ENCODE measurements around the gene STK24. TPM values are rescaled to one million over a fixed set of nuclear protein-coding genes. Genes with fewer than 3 reads are reported as not detected.
A peak's percentile ranks its signal among the peaks of the same experiment; 100 is the strongest.

Gene STK24
- total RNA-seq, 1 donor from 2014 or later: 92.3 TPM

DNA sequence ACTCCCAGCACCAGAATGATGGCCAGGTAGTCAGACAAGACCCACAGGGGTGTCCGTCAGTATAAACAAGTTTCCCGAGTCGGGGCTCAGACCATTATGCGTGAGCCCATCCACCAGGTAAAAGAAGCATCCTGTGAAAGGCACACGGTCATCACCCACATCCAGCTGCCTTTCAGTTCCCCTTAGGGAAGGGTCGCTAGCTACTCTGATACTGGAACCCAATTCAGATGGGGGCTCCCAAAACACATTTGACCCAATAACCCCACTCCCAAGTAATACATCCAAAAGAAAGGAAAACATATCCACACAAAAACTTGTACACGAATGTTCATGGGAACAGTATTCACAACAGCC lies 66.8 kb downstream of the STK24 start:
- TF ChIP-seq, protein P1, sequence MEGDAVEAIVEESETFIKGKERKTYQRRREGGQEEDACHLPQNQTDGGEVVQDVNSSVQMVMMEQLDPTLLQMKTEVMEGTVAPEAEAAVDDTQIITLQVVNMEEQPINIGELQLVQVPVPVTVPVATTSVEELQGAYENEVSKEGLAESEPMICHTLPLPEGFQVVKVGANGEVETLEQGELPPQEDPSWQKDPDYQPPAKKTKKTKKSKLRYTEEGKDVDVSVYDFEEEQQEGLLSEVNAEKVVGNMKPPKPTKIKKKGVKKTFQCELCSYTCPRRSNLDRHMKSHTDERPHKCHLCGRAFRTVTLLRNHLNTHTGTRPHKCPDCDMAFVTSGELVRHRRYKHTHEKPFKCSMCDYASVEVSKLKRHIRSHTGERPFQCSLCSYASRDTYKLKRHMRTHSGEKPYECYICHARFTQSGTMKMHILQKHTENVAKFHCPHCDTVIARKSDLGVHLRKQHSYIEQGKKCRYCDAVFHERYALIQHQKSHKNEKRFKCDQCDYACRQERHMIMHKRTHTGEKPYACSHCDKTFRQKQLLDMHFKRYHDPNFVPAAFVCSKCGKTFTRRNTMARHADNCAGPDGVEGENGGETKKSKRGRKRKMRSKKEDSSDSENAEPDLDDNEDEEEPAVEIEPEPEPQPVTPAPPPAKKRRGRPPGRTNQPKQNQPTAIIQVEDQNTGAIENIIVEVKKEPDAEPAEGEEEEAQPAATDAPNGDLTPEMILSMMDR (IDR thresholded peaks at IDR 0.05; ENCODE audit: unreplicated experiment): no peak
- Mint-ChIP-seq H3K4me1 (ENCODE audit: unreplicated experiment) (peaks cover 47% of the 10 kb centered on the region), H3K27ac (ENCODE audit: unreplicated experiment) (no peak overlapping the region), H3K4me3 (ENCODE audit: unreplicated experiment) (no peak overlapping the region), H3K27me3 (ENCODE audit: unreplicated experiment) (peaks cover 3% of the 10 kb centered on the region), H3K36me3 (ENCODE audit: low read depth, unreplicated experiment) (peaks cover 4% of the 10 kb centered on the region), H3K9me3 (ENCODE audit: unreplicated experiment) (no peaks in the 10 kb centered on the region)
- DNase-seq (ENCODE audit: low spot score): no peak

DNA sequence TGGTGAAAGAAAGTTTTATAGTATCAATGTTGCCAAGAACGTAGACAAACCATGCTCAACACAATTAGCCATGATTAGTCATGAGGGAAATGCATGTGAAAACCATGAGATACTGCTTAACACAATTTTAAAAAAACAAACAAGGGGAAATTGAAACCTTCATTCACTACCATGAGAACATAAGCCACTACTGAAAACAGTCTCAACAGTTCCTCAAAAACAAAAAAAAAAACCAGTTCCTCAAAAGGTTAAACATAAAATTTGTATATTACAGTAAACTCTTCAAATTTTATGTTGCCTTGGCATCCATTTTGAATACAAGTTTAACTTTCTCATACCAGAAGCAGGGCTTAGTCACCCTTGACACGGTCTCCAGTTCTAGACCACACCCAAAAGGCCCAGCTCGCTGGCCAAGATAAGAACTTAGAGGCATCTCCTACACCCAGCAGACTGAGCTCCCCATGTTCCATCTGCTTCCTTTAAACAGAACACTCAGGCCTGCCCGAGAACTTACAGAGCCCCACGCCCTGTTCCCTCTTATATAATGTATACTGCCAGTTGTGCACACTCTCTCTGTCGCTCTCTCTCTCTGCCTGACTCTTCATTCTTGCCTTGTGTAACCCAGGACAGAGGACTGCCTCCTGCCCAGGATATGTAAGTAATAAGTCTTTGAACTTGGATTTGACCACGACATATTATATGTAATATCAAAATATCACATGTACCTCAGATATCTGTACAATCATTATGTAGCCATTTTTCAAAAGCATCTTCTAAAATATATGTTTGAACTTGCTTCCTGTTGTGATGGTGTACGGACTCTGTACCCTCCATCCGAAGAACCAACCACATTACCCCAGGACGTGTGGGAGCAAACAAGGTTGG lies 67.4 kb downstream of the STK24 start:
- TF ChIP-seq, protein P1 (IDR thresholded peaks at IDR 0.05; ENCODE audit: unreplicated experiment): no peak
- Mint-ChIP-seq H3K36me3 (ENCODE audit: low read depth, unreplicated experiment) (peaks cover 4% of the 10 kb centered on the region), H3K27ac (ENCODE audit: unreplicated experiment) (no peak overlapping the region), H3K9me3 (ENCODE audit: unreplicated experiment) (no peaks in the 10 kb centered on the region), H3K4me3 (ENCODE audit: unreplicated experiment) (no peak overlapping the region), H3K4me1 (ENCODE audit: unreplicated experiment) (peaks cover 51% of the 10 kb centered on the region), H3K27me3 (ENCODE audit: unreplicated experiment) (peaks cover 3% of the 10 kb centered on the region)
- no peak for DNase-seq (ENCODE audit: low spot score)

DNA sequence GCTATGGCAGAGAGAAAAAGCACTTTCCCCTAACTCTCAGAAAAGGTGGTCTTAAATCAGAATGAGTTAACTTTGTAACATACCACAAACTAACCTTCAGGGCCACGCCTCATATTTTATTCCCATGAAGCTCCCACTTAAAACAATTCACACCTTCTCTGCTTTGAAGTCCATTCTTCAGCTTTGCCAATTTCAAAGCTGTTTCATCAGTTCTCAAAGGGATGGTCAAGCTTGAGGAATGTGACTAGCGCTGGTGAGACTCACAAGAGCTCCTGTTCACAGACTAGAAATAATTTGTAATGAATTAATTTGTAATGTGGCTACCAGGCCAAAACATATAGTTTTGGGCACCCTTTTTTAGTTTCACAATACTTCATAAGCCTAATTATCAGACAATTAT lies 68.2 kb downstream of the STK24 start:
- DNase-seq (ENCODE audit: low spot score): no peak
- Mint-ChIP-seq H3K4me3 (ENCODE audit: unreplicated experiment) (peak overlapping the region; percentile 14), H3K4me1 (ENCODE audit: unreplicated experiment) (peaks cover 59% of the 10 kb centered on the region), H3K9me3 (ENCODE audit: unreplicated experiment) (no peaks in the 10 kb centered on the region), H3K27me3 (ENCODE audit: unreplicated experiment) (peaks cover 3% of the 10 kb centered on the region), H3K27ac (ENCODE audit: unreplicated experiment) (peak overlapping the region; percentile 68), H3K36me3 (ENCODE audit: low read depth, unreplicated experiment) (peaks cover 4% of the 10 kb centered on the region)
- TF ChIP-seq, protein P1 (IDR thresholded peaks at IDR 0.05; ENCODE audit: unreplicated experiment): no peak

DNA sequence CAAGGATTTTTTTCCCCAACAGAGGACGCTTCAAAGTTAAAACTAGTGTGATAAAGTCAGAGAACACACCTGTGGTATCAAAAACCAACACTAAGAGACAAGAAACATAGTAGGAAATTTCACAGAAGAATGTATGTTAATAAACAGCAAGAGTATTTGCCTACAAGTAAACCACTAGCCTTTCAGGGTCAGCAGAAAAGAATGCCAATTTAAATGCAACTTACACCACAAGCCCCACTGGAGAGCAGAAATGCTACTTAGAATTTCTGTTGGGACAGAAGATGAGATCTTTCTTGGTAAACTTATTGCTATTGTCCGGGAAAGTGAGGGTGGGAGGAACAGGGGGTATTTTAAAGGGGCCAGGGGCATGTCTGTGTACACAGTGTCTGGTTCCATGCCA lies 68.6 kb downstream of the STK24 start:
- peak overlapping the region; percentile 68 for H3K27ac Mint-ChIP-seq (ENCODE audit: unreplicated experiment)
- TF ChIP-seq, protein P1 (IDR thresholded peaks at IDR 0.05; ENCODE audit: unreplicated experiment): no peak
- no peak for DNase-seq (ENCODE audit: low spot score)

DNA sequence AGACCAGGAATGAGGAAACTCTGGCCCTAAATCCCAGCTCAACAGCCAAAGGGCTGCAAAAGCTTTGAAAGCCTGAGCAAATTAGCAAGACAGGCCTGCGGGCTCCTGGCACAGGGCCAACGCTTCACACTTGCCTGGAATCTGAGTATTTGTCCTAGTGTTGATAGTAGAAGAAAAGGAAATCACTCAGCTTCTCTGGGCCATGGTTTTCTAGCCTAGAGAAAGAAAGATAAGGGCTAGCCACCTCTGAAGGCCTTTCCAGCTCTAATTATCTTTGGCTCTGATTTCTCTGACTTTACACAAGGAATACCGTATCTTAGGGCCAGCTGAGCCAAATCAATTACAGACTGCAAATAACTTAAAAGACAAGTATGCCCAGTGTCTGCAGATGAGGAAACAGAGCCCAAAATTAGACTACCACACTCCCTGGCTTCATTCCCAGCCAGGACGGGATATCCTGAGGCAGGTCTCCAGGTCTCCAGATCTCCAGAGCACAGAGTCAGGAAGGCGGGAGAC lies 69.6 kb downstream of the STK24 start:
- Mint-ChIP-seq H3K36me3 (ENCODE audit: low read depth, unreplicated experiment) (peaks cover 4% of the 10 kb centered on the region), H3K27ac (ENCODE audit: unreplicated experiment) (peak overlapping the region; percentile 89), H3K27me3 (ENCODE audit: unreplicated experiment) (peaks cover 6% of the 10 kb centered on the region), H3K4me1 (ENCODE audit: unreplicated experiment) (peaks cover 69% of the 10 kb centered on the region), H3K4me3 (ENCODE audit: unreplicated experiment) (no peak overlapping the region), H3K9me3 (ENCODE audit: unreplicated experiment) (no peaks in the 10 kb centered on the region)
- peak; percentile 57 for DNase-seq (ENCODE audit: low spot score)
- TF ChIP-seq, protein P1 (IDR thresholded peaks at IDR 0.05; ENCODE audit: unreplicated experiment): no peak

More for the DNA sequence above, 68.6 kb downstream of the STK24 start:
- no peaks in the 10 kb centered on the region for H3K9me3 Mint-ChIP-seq (ENCODE audit: unreplicated experiment)
- peak overlapping the region; percentile 14 for H3K4me3 Mint-ChIP-seq (ENCODE audit: unreplicated experiment)
- H3K36me3 Mint-ChIP-seq (ENCODE audit: low read depth, unreplicated experiment): peaks cover 4% of the 10 kb centered on the region
- peaks cover 63% of the 10 kb centered on the region for H3K4me1 Mint-ChIP-seq (ENCODE audit: unreplicated experiment)
- H3K27me3 Mint-ChIP-seq (ENCODE audit: unreplicated experiment): peaks cover 3% of the 10 kb centered on the region

All from endothelial cell (in vitro differentiated cells).